Keratinocyte (primary cell): ENCODE measurements around the gene WDR7.

Experiments
- CTCF ChIP-seq, 3 experiments: IDR thresholded peaks in 1 of 3; conservative IDR thresholded peaks in 1 of 3; optimal IDR thresholded peaks in 1 of 3; 2 replicates in 2 of 3; 3 replicates in 1 of 3; pipeline versions ENCODE3 to v1.5.1; 2011; ENCODE audit warnings: low read length in 3 of 3, mild to moderate bottlenecking in 3 of 3, moderate library complexity in 2 of 3, control low read depth in 1 of 3, inconsistent platforms in 1 of 3; ENCODE audit not compliant: insufficient read depth in 2 of 3; ENCODE audit errors: extremely low read depth in 1 of 3
- EZH2 ChIP-seq: IDR thresholded peaks from one replicate; pipeline ENCODE4 v1.6.1; 2012; ENCODE audit warnings: inconsistent platforms, mild to moderate bottlenecking, low read length, moderate library complexity

DNA sequence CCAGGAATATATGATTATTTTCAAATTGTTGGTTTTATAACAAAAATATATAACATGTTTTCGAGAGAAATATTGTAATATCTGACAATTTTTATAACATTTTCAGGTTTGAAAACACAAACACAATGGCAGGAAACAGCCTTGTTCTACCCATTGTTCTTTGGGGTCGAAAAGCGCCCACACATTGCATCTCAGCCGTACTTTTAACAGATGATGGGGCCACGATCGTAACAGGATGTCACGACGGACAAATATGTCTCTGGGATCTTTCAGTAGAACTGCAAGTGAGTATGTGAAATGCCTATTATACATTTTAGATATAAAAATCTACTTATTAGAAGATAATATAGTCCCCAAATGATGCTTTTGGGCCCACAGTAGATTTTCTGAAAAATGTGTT is 21.2 kb downstream of the WDR7 start:
- TF ChIP-seq CTCF (optimal IDR thresholded peaks at IDR 0.05 in 1 of 3, IDR thresholded peaks at IDR 0.05 in 1 of 3, conservative IDR thresholded peaks at IDR 0.05 in 1 of 3; ENCODE audit: extremely low read depth in 1 of 3, insufficient read depth in 2 of 3, low read length in 3 of 3) (no peak), EZH2 (no peak)
